T47D (cell line): ENCODE results near the gene HSPA1L.
"Not testable (repeated sequence)": the region's sequence is repeated elsewhere in the genome, so short reads cannot be mapped to it uniquely, and the experiment has no call there.

Experiments used
- DNase-seq, 2 experiments: peaks; one replicate each; pipeline versions ENCODE4 v3.0.0 to v3.0.0-alpha.2; 2011 to 2012; ENCODE audit warnings: low read depth in 1 of 2, low spot score in 1 of 2
- JUND ChIP-seq: IDR thresholded peaks from 2 replicates; pipeline ENCODE4 v1.6.1; 2012; ENCODE audit warnings: low read depth
- in situ Hi-C: cut with HindIII; loops from 2 replicates; pipeline ENCODE4 v1.10.0; 2016; ENCODE audit warnings: low sequenced_read_pairs, low pct_unique_long_range_greater_than_20kb

The HSPA1L gene

GRCh38 chr6:31794866-31795615 is 20.0 kb downstream of the HSPA1L start:
- in situ Hi-C loops: no loop called here
- no peak for TF ChIP-seq JUND
- DNase-seq: peak in 1 of 2 experiments; percentile 53

GRCh38 chr6:31794294-31794865 is 20.7 kb downstream of the HSPA1L start:
- no peak for DNase-seq
- in situ Hi-C loops: no loop called here
- no peak for TF ChIP-seq JUND

GRCh38 chr6:31793927-31794245 is 21.2 kb downstream of the HSPA1L start:
- DNase-seq, in situ Hi-C loops: not testable (repeated sequence)

GRCh38 chr6:31792761-31793171 is 22.3 kb downstream of the HSPA1L start:
- TF ChIP-seq JUND: no peak
- DNase-seq: no peak
- in situ Hi-C loops: no loop called here

- in situ Hi-C loops: no loop called here
- TF ChIP-seq JUND: no peak
- DNase-seq: no peak
These were observed 23.1 kb downstream of the HSPA1L start for GRCh38 chr6:31792090-31792374.

GRCh38 chr6:31791324-31792089 is 23.6 kb downstream of the HSPA1L start:
- in situ Hi-C loops: no loop called here
- DNase-seq: peak; percentile 52 to 63
- TF ChIP-seq JUND: no peak

GRCh38 chr6:31785475-31785874 is 29.6 kb downstream of the HSPA1L start:
- in situ Hi-C loops: no loop called here
- no peak for TF ChIP-seq JUND

GRCh38 chr6:31784098-31784925 is 30.8 kb downstream of the HSPA1L start:
- in situ Hi-C loops: no loop called here
- no peak for DNase-seq
- TF ChIP-seq JUND: no peak

More at GRCh38 chr6:31785475-31785874, 29.6 kb downstream of the HSPA1L start:
- DNase-seq: no peak

GRCh38 chr6:31782126-31782855 is 32.8 kb downstream of the HSPA1L start:
- in situ Hi-C loops: no loop called here
- no peak for DNase-seq
- no peak for TF ChIP-seq JUND

- in situ Hi-C loops: no loop called here
- no peak for DNase-seq
- no peak for TF ChIP-seq JUND
These were observed 33.6 kb downstream of the HSPA1L start for GRCh38 chr6:31781244-31782125.

GRCh38 chr6:31780507-31781243 is 34.4 kb downstream of the HSPA1L start:
- no peak for DNase-seq
- in situ Hi-C loops: no loop called here
- TF ChIP-seq JUND: no peak
